ELF-1 (cell line): ENCODE data around the gene IGSF9B.
"Not testable (repeated sequence)": the region's sequence is repeated elsewhere in the genome, so short reads cannot be mapped to it uniquely, and the experiment has no call there.

Source experiments
- DNase-seq: peaks from one replicate; pipeline ENCODE4 v3.0.0-alpha.2; 2016; ENCODE audit warnings: low read depth, low spot score

IGSF9B gene, protein sequence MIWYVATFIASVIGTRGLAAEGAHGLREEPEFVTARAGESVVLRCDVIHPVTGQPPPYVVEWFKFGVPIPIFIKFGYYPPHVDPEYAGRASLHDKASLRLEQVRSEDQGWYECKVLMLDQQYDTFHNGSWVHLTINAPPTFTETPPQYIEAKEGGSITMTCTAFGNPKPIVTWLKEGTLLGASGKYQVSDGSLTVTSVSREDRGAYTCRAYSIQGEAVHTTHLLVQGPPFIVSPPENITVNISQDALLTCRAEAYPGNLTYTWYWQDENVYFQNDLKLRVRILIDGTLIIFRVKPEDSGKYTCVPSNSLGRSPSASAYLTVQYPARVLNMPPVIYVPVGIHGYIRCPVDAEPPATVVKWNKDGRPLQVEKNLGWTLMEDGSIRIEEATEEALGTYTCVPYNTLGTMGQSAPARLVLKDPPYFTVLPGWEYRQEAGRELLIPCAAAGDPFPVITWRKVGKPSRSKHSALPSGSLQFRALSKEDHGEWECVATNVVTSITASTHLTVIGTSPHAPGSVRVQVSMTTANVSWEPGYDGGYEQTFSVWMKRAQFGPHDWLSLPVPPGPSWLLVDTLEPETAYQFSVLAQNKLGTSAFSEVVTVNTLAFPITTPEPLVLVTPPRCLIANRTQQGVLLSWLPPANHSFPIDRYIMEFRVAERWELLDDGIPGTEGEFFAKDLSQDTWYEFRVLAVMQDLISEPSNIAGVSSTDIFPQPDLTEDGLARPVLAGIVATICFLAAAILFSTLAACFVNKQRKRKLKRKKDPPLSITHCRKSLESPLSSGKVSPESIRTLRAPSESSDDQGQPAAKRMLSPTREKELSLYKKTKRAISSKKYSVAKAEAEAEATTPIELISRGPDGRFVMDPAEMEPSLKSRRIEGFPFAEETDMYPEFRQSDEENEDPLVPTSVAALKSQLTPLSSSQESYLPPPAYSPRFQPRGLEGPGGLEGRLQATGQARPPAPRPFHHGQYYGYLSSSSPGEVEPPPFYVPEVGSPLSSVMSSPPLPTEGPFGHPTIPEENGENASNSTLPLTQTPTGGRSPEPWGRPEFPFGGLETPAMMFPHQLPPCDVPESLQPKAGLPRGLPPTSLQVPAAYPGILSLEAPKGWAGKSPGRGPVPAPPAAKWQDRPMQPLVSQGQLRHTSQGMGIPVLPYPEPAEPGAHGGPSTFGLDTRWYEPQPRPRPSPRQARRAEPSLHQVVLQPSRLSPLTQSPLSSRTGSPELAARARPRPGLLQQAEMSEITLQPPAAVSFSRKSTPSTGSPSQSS (N-terminal part only)

DNA sequence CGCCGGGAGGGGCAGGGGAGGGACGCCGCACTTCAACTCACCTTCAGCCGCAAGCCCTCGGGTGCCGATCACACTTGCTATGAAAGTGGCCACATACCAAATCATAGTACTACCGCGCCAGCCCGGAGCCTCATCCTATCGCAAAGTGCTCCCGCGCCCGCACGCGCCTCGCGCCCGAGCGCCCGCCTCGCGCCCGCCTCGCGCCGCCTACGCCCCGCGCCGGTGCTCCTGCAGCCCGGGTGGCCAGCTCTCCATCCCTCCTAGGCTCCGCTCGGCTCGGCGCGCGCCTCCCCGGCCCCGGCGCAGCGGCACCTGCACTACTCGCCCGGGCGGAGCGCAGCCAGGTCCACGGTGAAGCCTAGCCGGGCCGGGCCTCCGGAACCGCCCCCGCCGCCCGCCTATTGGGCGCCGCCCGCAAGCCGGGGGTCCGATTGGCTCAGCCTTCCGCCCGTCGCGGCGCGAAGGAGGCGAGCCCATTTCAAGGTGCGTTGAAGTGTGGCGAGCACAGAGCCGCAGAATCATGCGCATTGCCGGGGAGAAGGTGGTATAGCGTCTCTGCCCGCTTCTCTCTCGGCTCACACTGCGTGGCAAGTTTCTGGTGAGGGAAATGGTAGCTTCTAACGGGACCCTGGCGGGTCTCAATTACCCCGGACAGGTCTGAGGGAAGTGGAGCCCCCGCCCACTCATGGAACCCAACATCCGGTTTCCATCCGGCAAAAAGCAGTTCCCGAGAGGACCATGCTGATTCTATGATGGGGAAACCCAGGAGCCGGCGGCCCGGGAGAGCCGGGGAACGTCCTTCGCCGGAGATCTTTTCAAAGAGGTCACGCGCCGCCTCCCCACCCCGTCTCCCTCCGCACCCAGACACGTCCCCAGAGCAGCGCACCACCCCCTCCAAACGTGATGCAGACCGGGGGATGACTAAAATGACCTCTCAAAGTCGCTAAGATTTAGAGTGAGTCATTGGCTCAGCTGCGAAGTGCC is at the start of gene IGSF9B:
Gene IGSF9B (minus strand): TSS at position 319 of the 984 bp plus-strand sequence. CDS start 214 bp downstream, at position 105.
- peak; percentile 92 for DNase-seq

DNA sequence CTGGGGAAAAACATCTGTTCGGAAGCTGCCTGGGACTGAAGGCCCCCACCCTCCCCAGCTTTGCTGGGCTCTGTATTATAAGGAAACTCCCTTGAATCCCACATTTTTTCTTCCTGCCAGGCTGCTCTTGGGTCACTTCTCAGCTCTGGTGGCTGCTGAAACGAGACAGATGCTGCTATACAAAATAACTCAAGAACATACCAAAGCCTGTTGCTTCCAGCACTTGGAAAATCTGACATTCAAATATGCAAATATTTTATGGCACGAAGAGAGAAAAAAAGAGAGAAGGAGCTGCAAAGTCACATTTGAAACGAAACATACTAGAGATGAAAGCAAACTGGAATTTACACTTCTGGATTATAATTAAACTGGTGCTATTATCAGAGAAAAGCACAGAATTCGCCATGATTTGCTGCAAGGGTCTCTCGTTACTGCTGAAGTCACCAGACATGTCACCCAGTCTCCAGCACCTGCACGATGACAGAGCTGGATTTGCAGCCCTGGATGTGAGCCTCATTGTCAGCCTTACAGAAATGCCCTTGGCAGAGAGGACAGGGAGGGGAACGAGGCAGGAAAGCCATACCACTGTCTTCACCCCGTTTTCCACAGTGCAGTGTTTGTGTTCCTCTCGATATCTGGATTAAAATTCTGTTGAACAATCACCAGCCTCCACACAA is 47.9 kb upstream of the IGSF9B start:
- DNase-seq, result no peak

DNA sequence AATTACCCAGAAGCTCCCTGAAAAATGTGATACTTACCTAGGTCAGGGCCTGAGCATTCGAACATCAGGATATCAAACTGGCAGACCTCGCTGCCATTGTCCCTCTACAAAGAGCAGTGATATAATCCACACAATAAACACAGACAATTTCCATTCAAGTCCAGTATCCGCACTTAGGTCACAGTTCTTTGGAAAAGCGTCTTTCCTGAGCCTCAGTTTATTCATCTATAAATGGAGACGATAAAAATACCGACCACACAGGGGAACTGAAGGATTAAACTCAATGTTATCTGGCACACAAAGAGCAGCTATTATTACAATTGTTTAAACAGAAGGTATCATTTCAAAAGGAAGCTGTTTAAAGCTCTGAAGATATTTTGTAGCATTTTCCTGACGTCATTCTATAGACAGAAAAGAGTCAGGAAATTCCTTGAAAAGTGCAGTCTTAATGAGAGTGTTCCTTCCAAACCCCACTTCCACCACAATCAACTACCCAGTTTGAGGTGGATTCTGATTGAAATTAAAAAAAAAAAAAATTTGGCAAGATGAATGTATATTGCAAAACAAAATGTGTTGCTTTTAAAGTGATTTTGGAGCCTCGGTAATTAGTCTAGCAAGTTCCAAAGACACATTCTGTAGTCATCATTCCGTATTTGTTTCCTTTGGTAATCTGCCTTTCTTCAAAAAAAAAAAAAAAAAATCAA is 47.2 kb upstream of the IGSF9B start:
- no peak for DNase-seq

DNA sequence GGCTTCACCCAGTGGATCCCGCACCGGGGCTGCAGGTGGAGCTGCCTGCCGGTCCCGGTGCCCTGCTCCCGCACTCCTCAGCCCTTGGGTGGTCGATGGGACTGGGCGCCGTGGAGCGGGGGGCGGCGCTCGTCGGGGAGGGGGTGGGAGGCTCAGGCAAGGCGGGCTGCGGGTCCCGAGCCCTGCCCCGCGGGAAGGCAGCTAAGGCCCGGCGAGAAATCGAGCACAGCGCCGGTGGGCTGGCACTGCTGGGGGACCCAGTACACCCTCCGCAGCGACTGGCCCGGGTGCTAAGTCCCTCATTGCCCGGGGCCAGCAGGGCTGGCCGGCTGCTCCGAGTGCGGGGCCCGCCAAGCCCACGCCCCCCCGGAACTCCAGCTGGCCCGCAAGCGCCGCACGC is 46.1 kb upstream of the IGSF9B start:
- DNase-seq, result not testable (repeated sequence)

DNA sequence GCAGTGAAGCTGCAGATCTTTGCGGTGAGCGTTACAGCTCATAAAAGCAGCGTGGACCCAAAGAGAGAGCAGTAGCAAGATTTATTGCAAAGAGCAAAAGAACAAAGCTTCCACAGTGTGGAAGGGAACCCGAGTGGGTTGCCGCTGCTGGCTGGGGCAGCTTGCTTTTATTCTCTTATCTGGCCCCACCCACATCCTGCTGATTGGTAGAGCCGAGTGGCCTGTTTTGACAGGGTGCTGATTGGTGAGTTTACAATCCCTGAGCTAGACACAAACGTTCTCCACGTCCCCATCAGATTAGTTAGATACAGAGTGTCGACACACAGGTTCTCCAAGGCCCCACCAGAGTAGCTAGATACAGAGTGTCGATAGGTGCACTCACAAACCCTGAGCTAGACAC is 45.6 kb upstream of the IGSF9B start:
- DNase-seq, result not testable (repeated sequence)

DNA sequence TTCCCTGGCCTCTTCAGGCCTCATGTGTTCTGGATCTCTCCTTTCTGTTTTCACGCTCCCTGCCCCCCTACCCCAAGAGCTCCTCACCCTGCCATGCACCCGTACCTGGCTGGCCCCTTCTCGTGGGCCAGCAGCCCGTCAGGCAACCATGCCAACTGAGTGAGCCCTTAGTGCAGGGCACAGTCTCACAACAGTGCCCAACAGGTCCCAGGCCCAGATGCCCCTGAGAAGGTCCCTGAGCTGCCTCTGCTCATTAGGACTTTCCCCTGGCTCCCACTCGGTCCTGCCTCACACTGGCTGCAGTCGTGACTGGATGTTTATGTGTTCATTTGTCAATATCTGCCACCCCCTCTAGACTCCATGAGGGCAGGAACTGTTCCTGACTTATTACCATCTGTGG is 44.8 kb upstream of the IGSF9B start:
- DNase-seq, result no peak

DNA sequence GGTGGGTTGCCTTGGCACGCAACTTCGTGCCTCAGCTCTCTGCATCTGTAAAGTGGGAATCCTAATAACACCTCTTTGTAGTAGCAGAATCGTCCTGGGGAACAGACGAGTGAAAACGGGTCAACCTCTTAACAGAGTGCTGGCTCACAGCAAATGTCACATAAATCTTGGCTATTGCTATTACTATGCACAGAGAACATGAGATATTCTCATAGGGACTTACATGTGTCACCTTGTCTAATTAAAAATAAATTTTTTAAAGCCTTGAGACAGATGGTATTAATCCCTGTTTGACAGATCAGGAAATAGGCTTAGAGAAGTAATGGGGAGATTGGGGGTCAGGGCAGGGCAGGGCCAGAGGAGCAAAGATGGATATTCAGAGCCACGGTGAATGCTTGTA is 44.3 kb upstream of the IGSF9B start:
- DNase-seq, result no peak

DNA sequence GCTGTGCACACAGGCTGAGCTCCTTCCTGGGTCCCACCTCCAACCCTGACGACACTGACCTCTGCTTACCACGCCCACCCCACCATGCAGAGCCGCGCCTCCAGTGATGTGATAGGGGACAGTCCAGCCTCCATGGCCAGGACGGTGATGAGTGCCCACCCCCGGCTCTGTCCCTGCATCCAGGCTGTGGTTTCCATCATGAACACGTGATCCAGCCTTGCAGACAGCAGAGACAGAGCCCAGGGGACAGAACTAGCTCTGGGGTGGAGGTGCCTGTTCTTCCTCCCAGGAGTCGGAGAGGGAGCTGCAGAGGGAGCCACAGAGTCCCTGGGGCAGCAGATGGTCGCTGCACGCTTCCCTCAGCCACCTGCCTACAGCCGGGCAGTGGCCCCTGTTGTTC is 42.6 kb upstream of the IGSF9B start:
- DNase-seq, result no peak

DNA sequence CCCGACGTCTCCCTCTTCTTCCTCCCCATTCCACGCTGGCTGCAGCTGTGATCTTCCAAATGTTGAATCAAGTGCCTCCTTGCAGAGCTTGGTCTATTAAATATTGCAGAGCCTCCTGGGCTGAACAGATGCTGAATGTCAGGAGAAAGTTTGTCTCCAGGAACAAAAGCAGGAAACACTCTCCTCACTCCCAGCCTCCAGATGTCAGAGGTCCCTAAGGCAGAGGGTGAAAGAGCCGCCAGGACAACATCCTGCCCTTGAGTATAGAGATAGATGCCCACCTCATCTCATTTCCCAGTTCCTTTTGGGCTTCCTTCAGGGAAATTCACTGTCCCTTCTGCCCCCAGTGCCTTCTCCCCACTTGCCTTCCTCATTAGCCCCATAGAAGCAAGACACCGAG is 40.8 kb upstream of the IGSF9B start:
- DNase-seq, result no peak

DNA sequence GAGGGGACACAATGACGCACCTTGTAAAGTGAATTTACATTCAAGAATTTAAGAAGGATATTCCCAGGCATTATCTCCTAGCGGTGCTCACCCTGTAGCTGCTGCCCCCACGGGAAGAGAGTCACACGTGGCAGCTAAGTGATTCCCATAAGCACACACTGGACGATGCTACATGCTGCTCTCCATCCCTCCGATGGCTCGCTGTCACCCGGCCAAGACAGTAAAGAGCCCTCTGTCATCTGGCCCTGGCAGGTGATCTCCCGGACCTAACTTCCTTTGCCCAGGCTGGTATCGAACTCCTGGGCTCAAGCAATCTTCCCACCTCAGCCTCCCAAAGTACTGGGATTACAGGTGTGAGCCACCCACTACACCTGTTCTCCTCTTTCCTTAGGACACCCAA is 39.9 kb upstream of the IGSF9B start:
- DNase-seq, result no peak

DNA sequence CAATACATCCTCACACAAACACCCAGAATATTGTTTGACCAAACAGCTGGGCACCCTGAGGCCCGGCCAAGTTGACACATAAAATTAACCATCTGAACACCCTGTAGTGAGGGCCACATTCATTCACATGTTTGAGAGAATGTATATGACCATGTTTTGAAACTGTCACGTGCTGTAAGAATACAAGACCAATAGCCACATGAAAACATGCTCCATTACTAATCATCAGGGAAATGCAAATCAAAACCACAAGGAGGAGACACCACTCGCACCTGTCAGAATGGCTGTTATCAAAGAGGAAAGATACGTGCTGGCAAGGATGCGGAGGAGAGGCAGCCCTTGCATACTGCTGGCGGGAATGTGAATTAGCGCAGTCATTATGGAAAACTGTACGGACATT is 38.3 kb upstream of the IGSF9B start:
- DNase-seq, result no peak

DNA sequence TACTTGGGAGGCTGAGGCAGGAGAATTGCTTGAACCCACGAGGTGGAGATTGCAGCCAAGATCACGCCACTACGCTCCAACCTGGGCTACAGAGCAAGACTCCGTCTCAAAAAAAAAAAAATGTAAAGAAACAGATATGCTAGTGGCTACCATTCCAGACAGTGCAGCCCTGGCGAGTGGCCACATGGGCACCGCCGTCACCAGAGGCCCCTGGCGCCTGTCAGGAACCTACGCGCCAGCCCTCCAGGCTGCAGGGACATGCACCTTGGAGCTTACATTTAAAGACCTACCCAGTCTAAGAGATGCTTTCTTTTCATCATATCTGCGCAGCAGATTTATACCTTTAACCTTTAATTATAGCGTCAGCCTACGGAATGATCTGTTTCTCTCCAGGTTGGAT is 37.2 kb upstream of the IGSF9B start:
- DNase-seq, result no peak

DNA sequence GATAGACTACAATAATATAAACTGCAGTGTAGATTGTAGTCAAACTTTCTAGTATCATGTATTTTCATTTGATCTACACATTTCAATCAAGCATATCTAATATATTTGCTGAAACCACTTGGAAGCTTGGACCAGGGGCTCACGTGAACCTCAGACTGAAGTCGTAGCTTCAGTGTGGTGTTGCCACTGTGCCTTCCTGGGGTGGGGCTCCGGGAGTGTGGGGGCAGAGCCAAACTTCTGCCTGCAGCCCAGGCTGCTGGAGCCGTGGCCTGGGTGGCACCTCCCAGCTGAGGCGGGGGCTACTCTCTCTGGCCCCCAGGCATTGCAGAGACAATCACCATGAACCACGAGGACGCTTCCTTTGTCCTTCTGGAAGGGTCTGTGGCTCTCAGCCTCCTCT is 36.3 kb upstream of the IGSF9B start:
- DNase-seq, result no peak

DNA sequence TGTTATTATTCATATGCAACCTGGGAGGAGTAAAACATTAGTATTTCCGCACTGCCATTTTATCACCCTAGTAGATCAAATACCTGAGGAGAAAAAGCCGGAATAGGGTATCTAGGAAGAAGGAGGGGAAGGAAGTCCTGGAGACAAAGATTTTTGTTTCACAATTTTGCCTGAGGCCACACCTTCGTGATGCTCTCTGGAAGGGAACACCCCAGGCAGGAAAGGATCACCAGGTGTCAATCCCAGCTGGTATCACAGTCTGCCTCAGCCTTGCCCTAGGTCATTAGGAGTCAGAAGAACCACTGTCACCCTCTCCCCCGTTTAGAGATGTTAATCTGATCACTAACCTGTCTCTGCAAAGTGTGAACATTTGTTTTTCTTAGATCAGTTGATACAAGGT is 35.4 kb upstream of the IGSF9B start:
- DNase-seq, result peak; percentile 29

DNA sequence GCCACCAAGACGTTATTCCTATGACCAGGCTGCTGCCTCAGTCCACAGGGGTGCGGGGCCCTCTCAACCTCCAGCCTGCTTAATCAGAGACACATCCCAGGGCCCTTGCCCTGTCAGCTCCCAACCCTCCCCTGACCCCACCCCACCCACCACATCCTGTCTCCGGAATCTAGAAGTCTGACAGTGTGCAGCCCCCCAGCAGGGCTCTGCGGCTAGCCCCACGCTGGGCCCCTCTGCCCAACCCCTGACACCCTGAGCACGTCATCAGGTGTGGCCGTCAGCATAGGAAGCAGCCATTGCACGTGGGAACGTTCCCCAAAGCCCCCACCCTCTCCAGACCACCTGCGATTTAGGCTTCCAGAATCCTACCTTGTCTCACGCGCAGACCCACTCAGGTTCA is 34.3 kb upstream of the IGSF9B start:
- no peak for DNase-seq

DNA sequence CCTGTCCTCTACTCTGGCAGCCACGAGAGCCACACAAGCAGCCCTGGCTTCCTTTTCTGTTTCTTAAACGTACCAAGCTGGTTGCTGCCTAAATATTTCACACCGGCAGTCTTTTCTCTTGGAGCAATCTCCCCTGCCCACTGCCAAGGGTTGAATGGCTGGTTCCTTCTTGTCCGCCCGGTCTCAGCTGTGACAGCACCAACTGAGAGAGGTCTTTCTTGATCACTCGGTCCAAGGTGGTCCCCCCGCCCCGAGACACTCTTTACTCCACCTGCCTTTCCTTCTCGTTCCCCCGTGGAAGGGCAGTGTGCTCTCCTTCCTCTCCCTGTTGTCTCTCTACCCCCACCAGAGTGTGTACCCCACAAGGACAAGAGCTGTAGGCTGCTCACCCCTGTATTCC is 33.7 kb upstream of the IGSF9B start:
- DNase-seq, result no peak

DNA sequence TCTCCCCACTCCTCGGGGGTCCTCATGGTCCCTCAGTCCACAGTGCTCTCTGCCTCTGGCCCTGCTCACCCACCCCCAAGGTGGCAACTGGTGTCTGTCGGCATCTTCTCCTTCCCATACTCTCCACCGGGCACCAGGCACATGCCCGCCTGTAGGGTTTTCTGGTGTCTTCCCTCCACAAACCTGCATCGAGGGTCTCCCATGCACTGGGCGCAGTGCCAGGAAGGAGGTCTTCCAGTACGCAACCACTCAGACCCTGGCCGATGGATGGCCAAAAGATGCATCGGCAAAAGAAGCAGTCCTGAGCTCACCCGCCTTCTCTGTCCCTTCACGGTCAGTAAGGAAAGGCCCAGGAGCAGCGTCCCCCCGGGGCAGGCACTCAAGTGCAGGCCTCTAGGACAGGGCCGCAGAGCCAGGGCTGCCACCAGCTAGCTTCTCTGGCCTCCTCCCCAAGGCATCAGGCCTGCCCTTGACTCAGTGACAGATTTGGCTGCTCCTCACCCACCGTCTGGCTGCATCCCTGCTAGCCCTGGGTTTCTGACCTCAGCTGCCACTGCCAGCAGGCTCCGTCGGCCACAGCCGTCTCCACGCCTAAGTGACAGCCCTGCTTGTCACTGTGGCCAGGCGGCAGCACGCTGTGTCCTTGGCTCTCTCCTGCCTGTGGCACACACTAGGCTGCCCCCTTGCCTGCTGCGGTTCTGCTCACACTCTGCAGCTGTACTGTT is 32.1 kb upstream of the IGSF9B start:
- DNase-seq, result no peak

DNA sequence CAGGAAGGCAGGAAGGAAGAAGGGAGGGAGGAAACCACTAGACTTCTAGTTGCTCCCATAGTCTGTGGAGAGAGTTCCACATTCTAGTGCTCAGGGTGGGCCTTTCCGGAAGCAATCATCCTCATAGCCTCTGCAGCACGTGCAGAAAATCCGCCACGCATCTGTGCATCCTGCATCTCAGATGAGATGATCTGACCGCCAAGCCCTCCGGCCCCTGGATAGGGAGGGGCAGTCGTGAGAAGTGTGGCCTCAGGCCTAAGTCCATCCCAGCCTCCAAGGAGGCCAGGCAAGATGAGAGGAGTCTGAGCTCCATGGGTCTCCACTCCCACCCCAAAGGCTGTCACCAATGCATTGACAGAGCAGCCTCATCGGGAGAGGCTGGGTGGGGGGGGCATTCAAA is 30.4 kb upstream of the IGSF9B start:
- no peak for DNase-seq
